NCI-H748 treated with DMSO at 0.1 percent for 48 hours (cell line): ENCODE results near the gene RNF6.

Experiments
- DNase-seq: peaks from one replicate; lab custom pipeline; 2025; lab: John Stamatoyannopoulos, UW

Gene RNF6

GRCh38 chr13:26225896-26226617 is 3.9 kb upstream of the RNF6 start:
- DNase-seq, result no peak

- no peak for DNase-seq
These were observed 469 bp upstream of the RNF6 start for GRCh38 chr13:26222520-26223046.

GRCh38 chr13:26221399-26221720 is 754 bp downstream of the RNF6 start:
- peak; percentile 88 for DNase-seq

- no peak for DNase-seq
These were observed 1.5 kb downstream of the RNF6 start for GRCh38 chr13:26220575-26220974.

GRCh38 chr13:26219726-26220125 is 2.4 kb downstream of the RNF6 start:
- no peak for DNase-seq

GRCh38 chr13:26216042-26216441 is 6.1 kb downstream of the RNF6 start:
- no peak for DNase-seq

- DNase-seq, result no peak
These were observed 8.1 kb downstream of the RNF6 start for GRCh38 chr13:26213982-26214381.

- no peak for DNase-seq
These were observed 8.8 kb downstream of the RNF6 start for GRCh38 chr13:26213345-26213744.

- no peak for DNase-seq
These were observed 13.8 kb downstream of the RNF6 start for GRCh38 chr13:26208287-26208686.

- DNase-seq, result no peak
These were observed 19.6 kb downstream of the RNF6 start for GRCh38 chr13:26202365-26202972.

GRCh38 chr13:26200811-26201210 is 21.3 kb downstream of the RNF6 start:
- no peak for DNase-seq

- no peak for DNase-seq
These were observed 24.0 kb downstream of the RNF6 start for GRCh38 chr13:26198116-26198515.

GRCh38 chr13:26197298-26197697 is 24.8 kb downstream of the RNF6 start:
- DNase-seq, result no peak

- DNase-seq, result no peak
These were observed 35.1 kb downstream of the RNF6 start for GRCh38 chr13:26186995-26187394.

GRCh38 chr13:26186118-26186870 is 35.8 kb downstream of the RNF6 start:
- peak; percentile 93 for DNase-seq

GRCh38 chr13:26185720-26186117 is 36.4 kb downstream of the RNF6 start:
- DNase-seq, result no peak

GRCh38 chr13:26184791-26185250 is 37.3 kb downstream of the RNF6 start:
- peak; percentile 92 for DNase-seq

GRCh38 chr13:26183416-26183815 is 38.7 kb downstream of the RNF6 start:
- no peak for DNase-seq

GRCh38 chr13:26179344-26179743 is 42.8 kb downstream of the RNF6 start:
- DNase-seq, result no peak

- DNase-seq, result no peak
These were observed 53.3 kb downstream of the RNF6 start for GRCh38 chr13:26168835-26169234.

GRCh38 chr13:26168237-26168814 is 53.8 kb downstream of the RNF6 start:
- no peak for DNase-seq

- no peak for DNase-seq
These were observed 58.3 kb downstream of the RNF6 start for GRCh38 chr13:26163812-26164211.
